HepG2 (cell line): ENCODE measurements around the gene SRCAP. TPM values are rescaled to one million over a fixed set of nuclear protein-coding genes. Genes with fewer than 3 reads are reported as not detected.

Experiments
- ATAC-seq: fragments of 200-7000 bp; cut with Tn5 transposase; 3 replicates; pipeline ENCODE4 v1.9.1; 2020; ENCODE audit warnings: mild to moderate bottlenecking, moderate library complexity
- BruUV-seq: library from RNA; stranded (reverse); fragments of 400-500 nt; replicated peaks from 2 replicates; lab custom pipeline; 2021; lab: Mats Ljungman, UMichigan
- CTCF ChIA-PET: fragments of 300-600 bp; formaldehyde crosslinking; extraction: SDS; loops from one replicate; lab custom pipeline; 2021; ENCODE audit warnings: low total read pairs, inconsistent platforms, low intra/inter-chr PET ratio; lab: Yijun Ruan, JAX
- POLR2A ChIA-PET: fragments of 350-600 bp; sonication (Branson Sonifier 250); formaldehyde crosslinking; loops from one replicate; lab custom pipeline; 2020; ENCODE audit warnings: antibody characterized with exemption, inconsistent platforms; lab: Yijun Ruan, JAX
- DNase-seq: peaks from one replicate; pipeline ENCODE4 v3.0.0-alpha.2; 2015; ENCODE audit warnings: low spot score
- FAIRE-seq: peaks from 3 replicates; lab custom pipeline; 2011; peaks lifted over from hg19 to GRCh38; lab: Jason Lieb, UNC
- H2AFZ ChIP-seq: one replicate; pipeline ENCODE4 v1.6.1; 2011; ENCODE audit warnings: low read length, inconsistent platforms
- H3K27ac ChIP-seq: fragments of 300-600 bp; 3 replicates; pipeline ENCODE4 v1.8.0; 2011; ENCODE audit warnings: mixed run types, mild to moderate bottlenecking, mixed read lengths, low read length, inconsistent platforms; ENCODE audit not compliant: insufficient read depth; ENCODE audit errors: extremely low read length
- H3K27me3 ChIP-seq, 2 experiments: fragments of 200-600 bp in 1 of 2; 2 replicates in 1 of 2; 3 replicates in 1 of 2; pipeline versions ENCODE4 v1.6.0 to v1.8.0; 2011; ENCODE audit warnings: low read length in 2 of 2, mild to moderate bottlenecking in 2 of 2, moderate library complexity in 2 of 2, inconsistent platforms in 1 of 2; ENCODE audit not compliant: insufficient read depth in 2 of 2, control insufficient read depth in 1 of 2
- H3K36me3 ChIP-seq, 2 experiments: fragments of 200-600 bp in 1 of 2; replicated peaks in 1 of 2; 2 replicates in 1 of 2; 3 replicates in 1 of 2; pipeline versions ENCODE4 v1.5.1 to v1.8.0; 2011; ENCODE audit warnings: low read length in 2 of 2, inconsistent platforms in 1 of 2; ENCODE audit not compliant: insufficient read depth in 2 of 2, control insufficient read depth in 1 of 2
- H3K4me1 ChIP-seq: 2 replicates; pipeline ENCODE4 v1.5.1; 2012; ENCODE audit warnings: low read length, inconsistent platforms; ENCODE audit not compliant: insufficient read depth
- H3K4me2 ChIP-seq: 2 replicates; pipeline ENCODE4 v1.6.0; 2011; ENCODE audit warnings: low read depth, low read length, inconsistent platforms
- H3K4me3 ChIP-seq, 3 experiments: fragments of 200-600 bp in 1 of 3; sonication (generic), shearing (Covaris generic) in 1 of 3; replicated peaks in 1 of 3; 2 replicates each; pipeline ENCODE4 v1.5.1; 2011 to 2016; ENCODE audit warnings: low read length in 3 of 3, inconsistent platforms in 2 of 3, low read depth in 2 of 3, mild to moderate bottlenecking in 2 of 3, control low read depth in 1 of 3, mixed read lengths in 1 of 3; ENCODE audit not compliant: insufficient read depth in 1 of 3
- H3K79me2 ChIP-seq: one replicate; pipeline ENCODE4 v1.6.1; 2011; ENCODE audit warnings: low read length, inconsistent platforms; ENCODE audit not compliant: insufficient read depth
- H3K9ac ChIP-seq: 2 replicates; pipeline ENCODE4 v1.6.0; 2011; ENCODE audit warnings: mild to moderate bottlenecking, low read depth, low read length, inconsistent platforms; ENCODE audit not compliant: insufficient read depth
- H3K9me3 ChIP-seq: 2 replicates; pipeline ENCODE4 v1.5.1; 2012; ENCODE audit warnings: mild to moderate bottlenecking, low read length
- H4K20me1 ChIP-seq: 2 replicates; pipeline ENCODE4 v1.6.0; 2011; ENCODE audit warnings: inconsistent platforms, mild to moderate bottlenecking, low read length, moderate library complexity; ENCODE audit not compliant: insufficient read depth
- ADNP ChIP-seq: sonication (generic); formaldehyde crosslinking; IDR thresholded peaks from 2 replicates; pipeline ENCODE4 v1.4.0; 2020; ENCODE audit warnings: missing genetic modification reagents
- CEBPG ChIP-seq: IDR thresholded peaks from 2 replicates; pipeline ENCODE4 v1.6.1; 2016
- FUBP1 ChIP-seq: sonication (generic); formaldehyde crosslinking; IDR thresholded peaks from 2 replicates; pipeline ENCODE4 v1.5.1; 2020; ENCODE audit warnings: missing genetic modification reagents, mild to moderate bottlenecking, borderline replicate concordance
- NFE2 ChIP-seq: sonication (generic); formaldehyde crosslinking; IDR thresholded peaks from 2 replicates; pipeline ENCODE4 v1.4.0; 2020; ENCODE audit warnings: missing genetic modification reagents
- SMAD3 ChIP-seq: sonication (generic); formaldehyde crosslinking; IDR thresholded peaks from 2 replicates; pipeline ENCODE4 v1.4.0; 2020; ENCODE audit warnings: missing genetic modification reagents
- SMAD9 ChIP-seq: sonication (generic); formaldehyde crosslinking; IDR thresholded peaks from 2 replicates; pipeline ENCODE4 v1.5.1; 2020; ENCODE audit warnings: mild to moderate bottlenecking, missing genetic modification reagents
- TCF7L2 ChIP-seq: IDR thresholded peaks from 2 replicates; pipeline ENCODE4 v1.6.1; 2011; ENCODE audit warnings: mild to moderate bottlenecking, low read depth, low read length, moderate library complexity
- ZBTB1 ChIP-seq: sonication (generic); formaldehyde crosslinking; IDR thresholded peaks from 2 replicates; pipeline ENCODE4 v1.4.0; 2020; ENCODE audit warnings: missing genetic modification reagents, borderline replicate concordance
- ZNF207 ChIP-seq: fragments of 450-650 bp; IDR thresholded peaks from 2 replicates; pipeline ENCODE4 v1.6.1; 2016; ENCODE audit warnings: antibody characterized with exemption, borderline replicate concordance
- ZNF710 ChIP-seq: sonication (generic); formaldehyde crosslinking; IDR thresholded peaks from 2 replicates; pipeline ENCODE4 v1.5.0; 2020; ENCODE audit warnings: mild to moderate bottlenecking, missing genetic modification reagents, borderline replicate concordance
- ZNF768 ChIP-seq: sonication (generic); formaldehyde crosslinking; IDR thresholded peaks from 2 replicates; pipeline ENCODE4 v1.4.0; 2020; ENCODE audit warnings: missing genetic modification reagents
- ZSCAN21 ChIP-seq: sonication (generic); formaldehyde crosslinking; IDR thresholded peaks from 2 replicates; pipeline ENCODE4 v1.8.0; 2022; ENCODE audit warnings: mild to moderate bottlenecking, missing genetic modification reagents, moderate library complexity, borderline replicate concordance
- WGBS: methylation state at CpG from one replicate; pipeline ENCODE4 v1.1.6; 2017; ENCODE audit warnings: low lambda C conversion rate; 5-methylcytosine and 5-hydroxymethylcytosine counted together
- in situ Hi-C: cut with HindIII; loops from 2 replicates; pipeline ENCODE4 v1.10.0; 2017; ENCODE audit warnings: low pct_unique_long_range_greater_than_20kb; ENCODE audit not compliant: extremely low pct_ligation_motif_present
- intact Hi-C: fragments of 100-400 bp; cut with micrococcal nuclease; formaldehyde crosslinking; loops from one replicate; pipeline ENCODE4 v1.10.0; 2022; ENCODE audit not compliant: unreplicated experiment
- polyA plus RNA-seq, 8 experiments: library from polyadenylated mRNA; depleted of rRNA in 3 of 8; stranded (reverse) in 7 of 8; unstranded in 1 of 8; fragments of >200 nt; fragmentation: Illumina TruSeq in 4 of 8; extraction: Trizol in 4 of 8; gene quantifications; 2 replicates each; pipeline versions ENCODE4 v1.2.1 to v1.2.3, GENCODE V29; 2011 to 2016; ENCODE audit warnings: low read depth in 4 of 8, missing spikeins in 1 of 8, mixed read lengths in 1 of 8; ENCODE audit not compliant: insufficient read depth in 1 of 8
- total RNA-seq, 5 experiments: library from RNA; depleted of rRNA; stranded (reverse); fragments of >200 nt; fragmentation: Illumina TruSeq; extraction: Trizol; gene quantifications; 2 replicates each; pipeline ENCODE4 v1.2.3, GENCODE V29; 2016; ENCODE audit warnings: low read depth in 1 of 5
- TF ChIP-seq, protein P1 (sequence below): sonication (generic); formaldehyde crosslinking; IDR thresholded peaks from 2 replicates; pipeline ENCODE4 v1.9.0; 2021; ENCODE audit warnings: missing genetic modification reagents, mild to moderate bottlenecking, borderline replicate concordance
- TF ChIP-seq, protein P2 (sequence below): sonication (generic); formaldehyde crosslinking; IDR thresholded peaks from 2 replicates; pipeline ENCODE4 v1.5.0; 2020; ENCODE audit warnings: missing genetic modification reagents

Gene SRCAP
- total and polyA plus RNA-seq, 2 of the 13 experiments (the other 11 are each of a cell fraction or from before 2014, with no cell fraction given): 4.9 to 9.0 TPM

GRCh38 chr16:30677931-30678585, 20.9 kb upstream of the SRCAP start (continued):
- TF ChIP-seq SMAD9 (CRISPR knock-in tag): 0 out of 2 replicates have a peak, but pooled peaks have one; percentile 44
- TF ChIP-seq ZNF710 (CRISPR knock-in tag): 0 out of 2 replicates have a peak, but pooled peaks have one; percentile 19
- TF ChIP-seq SMAD3 (CRISPR knock-in tag): no peak

GRCh38 chr16:30678586-30678970, 20.4 kb upstream of the SRCAP start:
- FAIRE-seq (no peak), DNase-seq (no peak), ATAC-seq (no peak)
- H3K9me3 ChIP-seq: no peaks in the 10 kb centered on the region
- in situ Hi-C loops (no loop called here), intact Hi-C loops (no loop called here)
- H3K4me3 ChIP-seq: no peak overlapping the region
- H3K4me2 ChIP-seq: peak overlapping the region; percentile 61
- CTCF ChIA-PET: no interaction called here
- POLR2A ChIA-PET: interaction anchor here (0.9 to 1.2 kb wide), 3 partner anchors 9 to 69 kb away, joined by 3 to 6 read pairs (median 4); partner anchors contain the start of genes FBRS and PHKG2
- H3K79me2 ChIP-seq: no peaks in the 10 kb centered on the region
- no peak overlapping the region for H3K9ac ChIP-seq
- H3K27me3 ChIP-seq: no peaks in the 10 kb centered on the region
- BruUV-seq: no TSS peak
- TF ChIP-seq ZBTB1 (CRISPR knock-in tag) (no peak), CEBPG (CRISPR knock-in tag) (no peak), ZNF207 (no peak), ADNP (CRISPR knock-in tag) (no peak), ZNF768 (CRISPR knock-in tag) (no peak), FUBP1 (CRISPR knock-in tag) (no peak), NFE2 (CRISPR knock-in tag) (no peak), ZSCAN21 (CRISPR knock-in tag) (no peak), TCF7L2 (no peak)
- TF ChIP-seq, protein P1, sequence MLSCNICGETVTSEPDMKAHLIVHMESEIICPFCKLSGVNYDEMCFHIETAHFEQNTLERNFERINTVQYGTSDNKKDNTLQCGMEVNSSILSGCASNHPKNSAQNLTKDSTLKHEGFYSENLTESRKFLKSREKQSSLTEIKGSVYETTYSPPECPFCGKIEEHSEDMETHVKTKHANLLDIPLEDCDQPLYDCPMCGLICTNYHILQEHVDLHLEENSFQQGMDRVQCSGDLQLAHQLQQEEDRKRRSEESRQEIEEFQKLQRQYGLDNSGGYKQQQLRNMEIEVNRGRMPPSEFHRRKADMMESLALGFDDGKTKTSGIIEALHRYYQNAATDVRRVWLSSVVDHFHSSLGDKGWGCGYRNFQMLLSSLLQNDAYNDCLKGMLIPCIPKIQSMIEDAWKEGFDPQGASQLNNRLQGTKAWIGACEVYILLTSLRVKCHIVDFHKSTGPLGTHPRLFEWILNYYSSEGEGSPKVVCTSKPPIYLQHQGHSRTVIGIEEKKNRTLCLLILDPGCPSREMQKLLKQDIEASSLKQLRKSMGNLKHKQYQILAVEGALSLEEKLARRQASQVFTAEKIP: no peak
- TF ChIP-seq, protein P2, sequence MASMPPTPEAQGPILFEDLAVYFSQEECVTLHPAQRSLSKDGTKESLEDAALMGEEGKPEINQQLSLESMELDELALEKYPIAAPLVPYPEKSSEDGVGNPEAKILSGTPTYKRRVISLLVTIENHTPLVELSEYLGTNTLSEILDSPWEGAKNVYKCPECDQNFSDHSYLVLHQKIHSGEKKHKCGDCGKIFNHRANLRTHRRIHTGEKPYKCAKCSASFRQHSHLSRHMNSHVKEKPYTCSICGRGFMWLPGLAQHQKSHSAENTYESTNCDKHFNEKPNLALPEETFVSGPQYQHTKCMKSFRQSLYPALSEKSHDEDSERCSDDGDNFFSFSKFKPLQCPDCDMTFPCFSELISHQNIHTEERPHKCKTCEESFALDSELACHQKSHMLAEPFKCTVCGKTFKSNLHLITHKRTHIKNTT: no peak
- H4K20me1 ChIP-seq: no peaks in the 10 kb centered on the region
- WGBS: 77% methylated on average over 3 of the region's 3 CpGs
- no peaks in the 10 kb centered on the region for H3K36me3 ChIP-seq
- H3K4me1 ChIP-seq: peaks cover 18% of the 10 kb centered on the region
- no peak overlapping the region for H2AFZ ChIP-seq
- H3K27ac ChIP-seq: no peak overlapping the region
